Gastroesophageal sphincter (tissue), 3 donors: ENCODE measurements around the gene ZNF160.

Experiments used
- EP300 ChIP-seq: sonication (generic); formaldehyde crosslinking; IDR thresholded peaks from one replicate; pipeline ENCODE4 v1.6.1; 2017; ENCODE audit warnings: antibody characterized with exemption, mild to moderate bottlenecking
- POLR2AphosphoS5 ChIP-seq: sonication (generic); formaldehyde crosslinking; IDR thresholded peaks from one replicate; pipeline ENCODE4 v1.6.1; 2017; ENCODE audit warnings: antibody characterized with exemption
- TF ChIP-seq, protein P1 (sequence below), 4 experiments: fragments of 200-600 bp in 2 of 4; fragments of 450-650 bp in 2 of 4; sonication (generic) in 1 of 4; IDR thresholded peaks; one replicate each; pipeline ENCODE4 v1.5.1; 2017 to 2019; ENCODE audit warnings: antibody characterized with exemption in 4 of 4, mild to moderate bottlenecking in 2 of 4, moderate library complexity in 2 of 4

DNA sequence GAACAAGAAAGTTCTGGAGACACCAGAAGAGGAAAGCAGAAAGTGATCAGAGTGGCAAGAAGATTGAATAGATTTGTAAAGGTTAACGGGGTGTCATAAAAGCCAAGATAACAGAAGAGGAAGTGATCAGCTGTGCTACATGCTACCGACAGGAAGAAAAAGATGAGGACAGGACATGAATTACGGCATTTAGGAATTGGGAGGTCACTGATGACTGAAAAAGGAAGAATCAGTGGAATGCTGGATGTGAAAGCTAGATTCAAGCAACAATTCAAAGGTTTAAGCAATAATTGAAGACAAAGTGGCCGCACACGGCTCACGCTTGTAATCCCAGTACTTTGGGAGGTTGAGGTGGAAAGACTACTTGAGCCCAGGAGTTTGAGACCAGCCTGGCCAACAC lies 15.1 kb downstream of the ZNF160 start:
- TF ChIP-seq, protein P1, sequence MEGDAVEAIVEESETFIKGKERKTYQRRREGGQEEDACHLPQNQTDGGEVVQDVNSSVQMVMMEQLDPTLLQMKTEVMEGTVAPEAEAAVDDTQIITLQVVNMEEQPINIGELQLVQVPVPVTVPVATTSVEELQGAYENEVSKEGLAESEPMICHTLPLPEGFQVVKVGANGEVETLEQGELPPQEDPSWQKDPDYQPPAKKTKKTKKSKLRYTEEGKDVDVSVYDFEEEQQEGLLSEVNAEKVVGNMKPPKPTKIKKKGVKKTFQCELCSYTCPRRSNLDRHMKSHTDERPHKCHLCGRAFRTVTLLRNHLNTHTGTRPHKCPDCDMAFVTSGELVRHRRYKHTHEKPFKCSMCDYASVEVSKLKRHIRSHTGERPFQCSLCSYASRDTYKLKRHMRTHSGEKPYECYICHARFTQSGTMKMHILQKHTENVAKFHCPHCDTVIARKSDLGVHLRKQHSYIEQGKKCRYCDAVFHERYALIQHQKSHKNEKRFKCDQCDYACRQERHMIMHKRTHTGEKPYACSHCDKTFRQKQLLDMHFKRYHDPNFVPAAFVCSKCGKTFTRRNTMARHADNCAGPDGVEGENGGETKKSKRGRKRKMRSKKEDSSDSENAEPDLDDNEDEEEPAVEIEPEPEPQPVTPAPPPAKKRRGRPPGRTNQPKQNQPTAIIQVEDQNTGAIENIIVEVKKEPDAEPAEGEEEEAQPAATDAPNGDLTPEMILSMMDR (IDR thresholded peaks at IDR 0.05), result no peak
- TF ChIP-seq EP300, result no peak
- no peak for TF ChIP-seq POLR2AphosphoS5
